ENCODE data around the gene TUFT1.

- TF ChIP-seq POLR2AphosphoS5 (IDR thresholded peaks at IDR 0.05; ENCODE audit: low read depth, low read length) = no peak
- no peak for TF ChIP-seq SIN3A (IDR thresholded peaks at IDR 0.05; ENCODE audit: borderline replicate concordance, insufficient read depth, low read length)
- no peak for TF ChIP-seq TAF1 (IDR thresholded peaks at IDR 0.05; ENCODE audit: borderline replicate concordance, insufficient read depth, low read length)
- TF ChIP-seq REST (IDR thresholded peaks at IDR 0.05; ENCODE audit: insufficient read depth in 1 of 2, low read depth in 2 of 2, low read length in 2 of 2) = no peak
These were observed 66.3 kb downstream of the TUFT1 start for GRCh38 chr1:151606384-151606783.
